Measurements from ENCODE around the gene MED15.

The MED15 gene

DNA sequence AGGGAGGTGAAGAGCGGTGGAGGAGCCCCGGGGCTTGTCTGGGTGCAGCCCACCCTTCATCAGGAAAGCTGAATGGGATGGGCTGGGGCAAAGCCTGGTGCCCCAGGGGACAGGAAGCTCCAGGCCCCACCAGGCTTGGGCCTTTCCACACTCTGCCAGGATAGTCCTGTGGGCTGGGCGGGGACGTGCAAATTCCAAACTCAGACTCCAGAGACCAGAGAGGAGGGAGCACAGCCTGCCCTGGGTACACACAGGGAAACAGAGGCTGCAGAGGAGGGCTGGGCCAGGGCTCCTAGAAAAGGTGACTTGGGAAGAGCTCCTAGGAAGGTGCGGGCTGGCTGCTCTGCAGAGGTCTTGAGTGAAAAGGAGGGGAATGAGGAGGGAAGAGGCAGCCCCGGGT, 124.7 kb downstream of the MED15 start:
- H3K9ac ChIP-seq (ENCODE audit: low read length) = no peak overlapping the region
- H2BK120ac ChIP-seq (ENCODE audit: insufficient read depth, low read length, poor library complexity) = no peak overlapping the region
- no CpG with 5 or more reads among the region's 6 CpGs for WGBS (ENCODE audit: extremely low coverage, insufficient coverage, insufficient read length)
- no peak overlapping the region for H3K4me3 ChIP-seq (ENCODE audit: low read depth, low read length)
- H2AK5ac ChIP-seq (ENCODE audit: low read length) = no peak overlapping the region
- DNase-seq = no peak
- H2BK5ac ChIP-seq (ENCODE audit: low read depth, low read length, poor library complexity) = no peak overlapping the region
- no peaks in the 10 kb centered on the region for H3K79me1 ChIP-seq (ENCODE audit: low read length)
- no peaks in the 10 kb centered on the region for H3K9me3 ChIP-seq (ENCODE audit: insufficient read depth, low read depth, low read length)
- H3K4me2 ChIP-seq (ENCODE audit: low read length) = no peak overlapping the region
- H3K4ac ChIP-seq (ENCODE audit: low read depth, low read length) = no peak overlapping the region
- no peaks in the 10 kb centered on the region for H3K36me3 ChIP-seq (ENCODE audit: control insufficient read depth in 1 of 2, insufficient read depth in 2 of 2, low read length in 2 of 2)
- H3K4me1 ChIP-seq (ENCODE audit: control insufficient read depth in 1 of 2, insufficient read depth in 2 of 2, low read length in 2 of 2) = peaks cover 5 to 6% of the 10 kb centered on the region in 2 experiments
- no peak overlapping the region for H2BK12ac ChIP-seq (ENCODE audit: low read length)
- H3K18ac ChIP-seq (ENCODE audit: low read length) = no peak overlapping the region
- H4K12ac ChIP-seq (ENCODE audit: low read depth, low read length) = no peak overlapping the region
- no peak overlapping the region for H4K8ac ChIP-seq (ENCODE audit: low read depth, low read length)
- no peaks in the 10 kb centered on the region for H3K27me3 ChIP-seq (ENCODE audit: insufficient read depth, low read length)
- no peak overlapping the region for H3K14ac ChIP-seq (ENCODE audit: low read length)
- no peak overlapping the region for H3K23ac ChIP-seq (ENCODE audit: low read length)
- H4K91ac ChIP-seq (ENCODE audit: low read depth, low read length) = no peak overlapping the region
- H3K79me2 ChIP-seq (ENCODE audit: control insufficient read depth, insufficient read depth, low read length, poor library complexity) = no peaks in the 10 kb centered on the region
- no peak overlapping the region for H2AFZ ChIP-seq (ENCODE audit: insufficient read depth, low read length, poor library complexity)
- H3K27ac ChIP-seq (ENCODE audit: low read depth, low read length) = no peak overlapping the region

DNA sequence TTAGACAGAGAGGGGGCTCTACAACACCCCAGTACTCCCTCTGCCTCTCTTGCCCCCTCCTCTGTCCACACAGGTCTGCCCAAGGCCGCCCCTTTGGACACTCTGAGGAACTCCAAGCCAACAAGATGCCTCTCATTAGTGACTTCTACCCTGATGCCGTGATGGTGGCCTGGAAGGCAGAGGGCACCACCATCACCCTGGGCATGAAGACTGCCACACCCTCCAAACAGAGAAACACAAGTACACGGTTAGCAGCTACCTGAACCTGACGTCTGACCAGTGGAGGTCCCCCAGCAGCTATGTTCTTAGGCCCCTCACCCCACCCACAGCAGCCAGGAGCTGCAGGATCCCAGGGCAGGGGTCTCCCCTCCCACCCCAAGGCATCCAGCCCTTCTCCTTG, 125.1 kb downstream of the MED15 start:
- no peak overlapping the region for H4K8ac ChIP-seq (ENCODE audit: low read depth, low read length)
- H2BK12ac ChIP-seq (ENCODE audit: low read length) = no peak overlapping the region
- no peak overlapping the region for H3K27ac ChIP-seq (ENCODE audit: low read depth, low read length)
- no peak overlapping the region for H3K4ac ChIP-seq (ENCODE audit: low read depth, low read length)
- H3K4me1 ChIP-seq (ENCODE audit: control insufficient read depth in 1 of 2, insufficient read depth in 2 of 2, low read length in 2 of 2) = peaks cover 5 to 6% of the 10 kb centered on the region in 2 experiments
- H3K79me1 ChIP-seq (ENCODE audit: low read length) = no peaks in the 10 kb centered on the region
- no peaks in the 10 kb centered on the region for H3K36me3 ChIP-seq (ENCODE audit: control insufficient read depth in 1 of 2, insufficient read depth in 2 of 2, low read length in 2 of 2)
- no peak overlapping the region for H4K91ac ChIP-seq (ENCODE audit: low read depth, low read length)
- no peak overlapping the region for H3K4me3 ChIP-seq (ENCODE audit: low read depth, low read length)
- H3K9me3 ChIP-seq (ENCODE audit: insufficient read depth, low read depth, low read length) = no peaks in the 10 kb centered on the region
- no peak overlapping the region for H3K4me2 ChIP-seq (ENCODE audit: low read length)
- H3K23ac ChIP-seq (ENCODE audit: low read length) = no peak overlapping the region
- no peak overlapping the region for H4K12ac ChIP-seq (ENCODE audit: low read depth, low read length)
- no peak overlapping the region for H2BK120ac ChIP-seq (ENCODE audit: insufficient read depth, low read length, poor library complexity)
- H3K9ac ChIP-seq (ENCODE audit: low read length) = no peak overlapping the region
- no peak overlapping the region for H2AFZ ChIP-seq (ENCODE audit: insufficient read depth, low read length, poor library complexity)
- H3K14ac ChIP-seq (ENCODE audit: low read length) = no peak overlapping the region
- H3K27me3 ChIP-seq (ENCODE audit: insufficient read depth, low read length) = no peaks in the 10 kb centered on the region
- no peak overlapping the region for H3K18ac ChIP-seq (ENCODE audit: low read length)
- no CpG with 5 or more reads among the region's 4 CpGs for WGBS (ENCODE audit: extremely low coverage, insufficient coverage, insufficient read length)
- H2AK5ac ChIP-seq (ENCODE audit: low read length) = no peak overlapping the region
- H3K79me2 ChIP-seq (ENCODE audit: control insufficient read depth, insufficient read depth, low read length, poor library complexity) = no peaks in the 10 kb centered on the region
- H2BK5ac ChIP-seq (ENCODE audit: low read depth, low read length, poor library complexity) = no peak overlapping the region
- DNase-seq = no peak

DNA sequence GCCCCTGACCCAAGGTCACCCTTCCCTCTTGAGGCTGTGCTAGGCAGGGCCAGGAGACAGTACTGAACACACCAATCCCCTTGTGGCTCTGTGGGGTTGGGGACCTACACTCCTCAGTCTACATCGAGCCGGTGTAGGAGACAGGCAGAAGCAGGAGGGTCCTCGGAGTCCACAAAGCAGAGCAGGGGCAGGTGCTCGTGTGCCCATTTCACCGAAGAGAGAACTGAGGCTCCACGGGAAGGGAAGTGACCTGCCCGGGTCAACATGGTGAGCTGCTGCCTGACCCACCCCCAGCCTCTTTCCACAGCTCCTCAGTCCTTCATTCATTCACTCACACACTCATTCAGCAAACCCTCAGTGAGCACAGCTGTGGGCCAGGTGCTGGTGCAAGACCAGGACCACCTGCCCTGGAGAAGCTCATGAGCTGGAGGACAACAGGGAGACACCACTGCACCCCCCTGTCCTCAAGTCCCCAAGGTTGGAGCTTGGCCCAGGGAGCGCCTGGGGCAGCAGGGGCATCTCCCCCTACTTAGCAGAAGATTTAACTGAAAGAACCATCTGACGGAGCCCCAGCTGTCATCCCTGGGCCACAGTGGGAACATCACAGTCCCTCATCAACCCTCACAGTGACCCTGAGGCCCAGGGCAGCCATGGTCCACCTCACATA, 127.3 kb downstream of the MED15 start:
- Histone ChIP-seq H3K14ac (ENCODE audit: low read length) (no peak overlapping the region), H3K4me2 (ENCODE audit: low read length) (no peak overlapping the region), H4K8ac (ENCODE audit: low read depth, low read length) (no peak overlapping the region), H3K18ac (ENCODE audit: low read length) (no peak overlapping the region), H3K9ac (ENCODE audit: low read length) (no peak overlapping the region), H2AK5ac (ENCODE audit: low read length) (no peak overlapping the region), H3K27ac (ENCODE audit: low read depth, low read length) (no peak overlapping the region), H3K4ac (ENCODE audit: low read depth, low read length) (no peak overlapping the region), H2BK120ac (ENCODE audit: insufficient read depth, low read length, poor library complexity) (no peak overlapping the region), H3K9me3 (ENCODE audit: insufficient read depth, low read depth, low read length) (no peaks in the 10 kb centered on the region), H4K91ac (ENCODE audit: low read depth, low read length) (no peak overlapping the region), H3K79me2 (ENCODE audit: control insufficient read depth, insufficient read depth, low read length, poor library complexity) (no peaks in the 10 kb centered on the region), H2AFZ (ENCODE audit: insufficient read depth, low read length, poor library complexity) (no peak overlapping the region), H2BK5ac (ENCODE audit: low read depth, low read length, poor library complexity) (no peak overlapping the region), H3K27me3 (ENCODE audit: insufficient read depth, low read length) (no peaks in the 10 kb centered on the region), H3K79me1 (ENCODE audit: low read length) (no peaks in the 10 kb centered on the region), H3K36me3 (ENCODE audit: control insufficient read depth in 1 of 2, insufficient read depth in 2 of 2, low read length in 2 of 2) (no peaks in the 10 kb centered on the region), H3K23ac (ENCODE audit: low read length) (no peak overlapping the region), H3K4me3 (ENCODE audit: low read depth, low read length) (no peak overlapping the region), H4K12ac (ENCODE audit: low read depth, low read length) (no peak overlapping the region), H2BK12ac (ENCODE audit: low read length) (no peak overlapping the region), H3K4me1 (ENCODE audit: control insufficient read depth in 1 of 2, insufficient read depth in 2 of 2, low read length in 2 of 2) (peaks cover 5 to 6% of the 10 kb centered on the region in 2 experiments)
- no peak for DNase-seq
- no CpG with 5 or more reads among the region's 9 CpGs for WGBS (ENCODE audit: extremely low coverage, insufficient coverage, insufficient read length)

DNA sequence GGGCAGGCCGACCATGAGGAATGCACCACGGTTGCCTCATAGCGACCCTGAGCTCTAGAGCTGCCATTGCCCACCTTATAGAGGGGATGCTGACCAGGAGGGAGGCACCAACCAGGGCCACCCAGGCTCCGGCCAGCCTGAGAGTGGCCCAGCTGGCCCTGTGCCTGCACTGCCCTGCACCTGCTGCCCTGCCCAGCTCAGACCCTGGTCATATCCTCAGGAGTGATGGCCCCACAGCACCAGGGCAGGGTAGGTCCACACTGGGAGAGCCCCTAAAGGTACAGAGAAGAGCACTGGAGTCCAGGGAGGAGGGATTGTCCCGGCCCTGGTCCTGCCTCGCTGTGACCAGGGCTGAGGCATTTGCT, 127.8 kb downstream of the MED15 start:
- no peak overlapping the region for H4K12ac ChIP-seq (ENCODE audit: low read depth, low read length)
- H2BK12ac ChIP-seq (ENCODE audit: low read length) = no peak overlapping the region
- H3K27me3 ChIP-seq (ENCODE audit: insufficient read depth, low read length) = no peaks in the 10 kb centered on the region
- H3K27ac ChIP-seq (ENCODE audit: low read depth, low read length) = no peak overlapping the region
- H3K14ac ChIP-seq (ENCODE audit: low read length) = no peak overlapping the region
- H2BK120ac ChIP-seq (ENCODE audit: insufficient read depth, low read length, poor library complexity) = no peak overlapping the region
- H3K4me3 ChIP-seq (ENCODE audit: low read depth, low read length) = no peak overlapping the region
- no peaks in the 10 kb centered on the region for H3K79me2 ChIP-seq (ENCODE audit: control insufficient read depth, insufficient read depth, low read length, poor library complexity)
- H3K9me3 ChIP-seq (ENCODE audit: insufficient read depth, low read depth, low read length) = no peaks in the 10 kb centered on the region
- DNase-seq = no peak
- H3K79me1 ChIP-seq (ENCODE audit: low read length) = no peaks in the 10 kb centered on the region
- H3K4me1 ChIP-seq (ENCODE audit: control insufficient read depth in 1 of 2, insufficient read depth in 2 of 2, low read length in 2 of 2) = peaks cover 5 to 6% of the 10 kb centered on the region in 2 experiments
- WGBS (ENCODE audit: extremely low coverage, insufficient coverage, insufficient read length) = no CpG with 5 or more reads among the region's 6 CpGs
- no peak overlapping the region for H4K8ac ChIP-seq (ENCODE audit: low read depth, low read length)
- H3K4me2 ChIP-seq (ENCODE audit: low read length) = no peak overlapping the region
- H3K36me3 ChIP-seq (ENCODE audit: control insufficient read depth in 1 of 2, insufficient read depth in 2 of 2, low read length in 2 of 2) = no peaks in the 10 kb centered on the region
- H3K18ac ChIP-seq (ENCODE audit: low read length) = no peak overlapping the region
- no peak overlapping the region for H2BK5ac ChIP-seq (ENCODE audit: low read depth, low read length, poor library complexity)
- H3K9ac ChIP-seq (ENCODE audit: low read length) = no peak overlapping the region
- no peak overlapping the region for H2AFZ ChIP-seq (ENCODE audit: insufficient read depth, low read length, poor library complexity)
- no peak overlapping the region for H3K23ac ChIP-seq (ENCODE audit: low read length)
- H3K4ac ChIP-seq (ENCODE audit: low read depth, low read length) = no peak overlapping the region
- no peak overlapping the region for H2AK5ac ChIP-seq (ENCODE audit: low read length)
- no peak overlapping the region for H4K91ac ChIP-seq (ENCODE audit: low read depth, low read length)
